GM19372 (cell line): ENCODE measurements around the gene PANK2.

ENCODE experiments used
- ATAC-seq: cut with Tn5 transposase; IDR thresholded peaks from one replicate; pipeline ENCODE4 v1.9.1; 2021; ENCODE audit warnings: mild to moderate bottlenecking, low read depth, moderate library complexity; ENCODE audit not compliant: unreplicated experiment

PANK2 gene

GRCh38 chr20:3900187-3900604 is 11.0 kb downstream of the PANK2 start:
- no peak for ATAC-seq

- ATAC-seq: no peak
Observed at GRCh38 chr20:3901028-3901705, 12.0 kb downstream of the PANK2 start.

GRCh38 chr20:3901706-3902440 is 12.7 kb downstream of the PANK2 start:
- ATAC-seq: no peak

- ATAC-seq: no peak
Observed at GRCh38 chr20:3902446-3902845, 13.3 kb downstream of the PANK2 start.

GRCh38 chr20:3904224-3904623 is 15.0 kb downstream of the PANK2 start:
- no peak for ATAC-seq

GRCh38 chr20:3904857-3905256 is 15.7 kb downstream of the PANK2 start:
- ATAC-seq: no peak

- peak; percentile 87 for ATAC-seq
Observed at GRCh38 chr20:3906744-3907721, 17.8 kb downstream of the PANK2 start.

GRCh38 chr20:3908667-3909066 is 19.5 kb downstream of the PANK2 start:
- ATAC-seq: no peak

- no peak for ATAC-seq
Observed at GRCh38 chr20:3909952-3910366, 20.8 kb downstream of the PANK2 start.

- ATAC-seq: no peak
Observed at GRCh38 chr20:3910853-3911252, 21.7 kb downstream of the PANK2 start.

- no peak for ATAC-seq
Observed at GRCh38 chr20:3911956-3912355, 22.8 kb downstream of the PANK2 start.

GRCh38 chr20:3914446-3914845 is 25.3 kb downstream of the PANK2 start:
- ATAC-seq: no peak

- ATAC-seq: no peak
Observed at GRCh38 chr20:3915691-3916090, 26.5 kb downstream of the PANK2 start.

GRCh38 chr20:3916364-3916763 is 27.2 kb downstream of the PANK2 start:
- ATAC-seq: no peak

- no peak for ATAC-seq
Observed at GRCh38 chr20:3919352-3919751, 30.2 kb downstream of the PANK2 start.

- ATAC-seq: no peak
Observed at GRCh38 chr20:3922223-3922982, 33.2 kb downstream of the PANK2 start.

- no peak for ATAC-seq
Observed at GRCh38 chr20:3922983-3923339, 33.8 kb downstream of the PANK2 start.

GRCh38 chr20:3923818-3924217 is 34.6 kb downstream of the PANK2 start:
- ATAC-seq: no peak

GRCh38 chr20:3924304-3925112 is 35.3 kb downstream of the PANK2 start:
- no peak for ATAC-seq
